ENCODE measurements around the gene IFNA5.
A peak's percentile ranks its signal among the peaks of the same experiment; 100 is the strongest.

IFNA5 gene

GRCh38 chr9:21340735-21341134 is 35.6 kb upstream of the IFNA5 start:
- no peak overlapping the region for H3K4me2 ChIP-seq (ENCODE audit: low read depth, low read length)
- no peak overlapping the region for H3K27ac ChIP-seq (ENCODE audit: low read length)
- H3K4me1 ChIP-seq (ENCODE audit: low read length), result no peaks in the 10 kb centered on the region
- no peaks in the 10 kb centered on the region for H4K20me1 ChIP-seq (ENCODE audit: insufficient read depth, low read length)
- no peak overlapping the region for H3K4me3 ChIP-seq (ENCODE audit: low read length)
- TF ChIP-seq CTCF (IDR thresholded peaks at IDR 0.05; ENCODE audit: low read length) (no peak), EZH2phosphoT487 (IDR thresholded peaks at IDR 0.05; ENCODE audit: low read length) (no peak), EZH2 (optimal IDR thresholded peaks at IDR 0.05; ENCODE audit: low read depth, low read length) (no peak)
- no peaks in the 10 kb centered on the region for H3K36me3 ChIP-seq (replicated peaks; ENCODE audit: insufficient read depth, low read length)
- H3K9me2 ChIP-seq (replicated peaks; ENCODE audit: insufficient read depth, low read length), result no peaks in the 10 kb centered on the region
- no peaks in the 10 kb centered on the region for H3K79me2 ChIP-seq (ENCODE audit: low read length)
- no peaks in the 10 kb centered on the region; the same call in 1 of the 2 replicates for H3K27me3 ChIP-seq (replicated peaks; ENCODE audit: insufficient read depth, low read length)
- DNase-seq, result no peak
- H2AFZ ChIP-seq (ENCODE audit: low read length), result no peak overlapping the region
- H3F3A ChIP-seq (ENCODE audit: insufficient read depth, low read length), result no peaks in the 10 kb centered on the region
- no peak overlapping the region for H3K9ac ChIP-seq (ENCODE audit: low read length)
- no peaks in the 10 kb centered on the region for H3K9me3 ChIP-seq (replicated peaks; ENCODE audit: insufficient read depth, low read length)

GRCh38 chr9:21336457-21336856 is 31.3 kb upstream of the IFNA5 start:
- Histone ChIP-seq H3K4me2 (ENCODE audit: low read depth, low read length) (no peak overlapping the region), H3F3A (ENCODE audit: insufficient read depth, low read length) (no peaks in the 10 kb centered on the region), H3K27ac (ENCODE audit: low read length) (no peak overlapping the region), H2AFZ (ENCODE audit: low read length) (no peak overlapping the region), H3K36me3 (replicated peaks; ENCODE audit: insufficient read depth, low read length) (no peaks in the 10 kb centered on the region; the same call in 1 of the 2 replicates), H3K9ac (ENCODE audit: low read length) (no peak overlapping the region), H3K9me2 (replicated peaks; ENCODE audit: insufficient read depth, low read length) (no peaks in the 10 kb centered on the region), H3K9me3 (replicated peaks; ENCODE audit: insufficient read depth, low read length) (no peaks in the 10 kb centered on the region), H4K20me1 (ENCODE audit: insufficient read depth, low read length) (no peaks in the 10 kb centered on the region), H3K27me3 (replicated peaks; ENCODE audit: insufficient read depth, low read length) (no peaks in the 10 kb centered on the region; the same call in 1 of the 2 replicates), H3K4me3 (ENCODE audit: low read length) (no peak overlapping the region), H3K79me2 (ENCODE audit: low read length) (peaks cover 36% of the 10 kb centered on the region), H3K4me1 (ENCODE audit: low read length) (no peaks in the 10 kb centered on the region; the same call in 1 of the 2 replicates)
- no peak for DNase-seq
- TF ChIP-seq EZH2 (optimal IDR thresholded peaks at IDR 0.05; ENCODE audit: low read depth, low read length), result no peak
- TF ChIP-seq CTCF (IDR thresholded peaks at IDR 0.05; ENCODE audit: low read length), result no peak
- TF ChIP-seq EZH2phosphoT487 (IDR thresholded peaks at IDR 0.05; ENCODE audit: low read length), result no peak

- no peaks in the 10 kb centered on the region for H3K9me3 ChIP-seq (replicated peaks; ENCODE audit: insufficient read depth, low read length)
- peak within 1 kb of the TSS; percentile 72; the same call in 1 of the 2 replicates for H3K27ac ChIP-seq (ENCODE audit: low read length)
- no peaks in the 10 kb centered on the region; the same call in 1 of the 2 replicates for H3K4me1 ChIP-seq (ENCODE audit: low read length)
- DNase-seq, result peak; percentile 79
- H3K4me2 ChIP-seq (ENCODE audit: low read depth, low read length), result peak within 1 kb of the TSS; percentile 77
- H3K4me3 ChIP-seq (ENCODE audit: low read length), result peak within 1 kb of the TSS; percentile 87
- peak within 1 kb of the TSS; percentile 82 for H3K9ac ChIP-seq (ENCODE audit: low read length)
- no peaks in the 10 kb centered on the region; the same call in 1 of the 2 replicates for H3K27me3 ChIP-seq (replicated peaks; ENCODE audit: insufficient read depth, low read length)
- H4K20me1 ChIP-seq (ENCODE audit: insufficient read depth, low read length), result no peaks in the 10 kb centered on the region
- peaks cover 43% of the 10 kb centered on the region for H3K79me2 ChIP-seq (ENCODE audit: low read length)
- H3K36me3 ChIP-seq (replicated peaks; ENCODE audit: insufficient read depth, low read length), result no peaks in the 10 kb centered on the region; the same call in 1 of the 2 replicates
- no peaks in the 10 kb centered on the region for H3F3A ChIP-seq (ENCODE audit: insufficient read depth, low read length)
- peak within 1 kb of the TSS; percentile 65 for H2AFZ ChIP-seq (ENCODE audit: low read length)
- H3K9me2 ChIP-seq (replicated peaks; ENCODE audit: insufficient read depth, low read length), result no peaks in the 10 kb centered on the region
- TF ChIP-seq CTCF (IDR thresholded peaks at IDR 0.05; ENCODE audit: low read length) (no peak), EZH2phosphoT487 (IDR thresholded peaks at IDR 0.05; ENCODE audit: low read length) (no peak), EZH2 (optimal IDR thresholded peaks at IDR 0.05; ENCODE audit: low read depth, low read length) (no peak)
Measured at GRCh38 chr9:21334701-21335632, 29.9 kb upstream of the IFNA5 start, which contains the start of gene KLHL9. KLHL9 (minus strand) TSS chr9:21335404; CDS start chr9:21334859, 545 bp downstream.
